GM12801 (cell line): ENCODE results near the gene DEF6.

Experiments
- CTCF ChIP-seq: IDR thresholded peaks from one replicate; pipeline ENCODE4 v1.5.1; 2011; ENCODE audit warnings: control low read depth; ENCODE audit not compliant: insufficient read length; ENCODE audit errors: extremely low read depth

Gene DEF6

GRCh38 chr6:35359346-35359743 is 61.7 kb downstream of the DEF6 start:
- no peak for TF ChIP-seq CTCF

DNA sequence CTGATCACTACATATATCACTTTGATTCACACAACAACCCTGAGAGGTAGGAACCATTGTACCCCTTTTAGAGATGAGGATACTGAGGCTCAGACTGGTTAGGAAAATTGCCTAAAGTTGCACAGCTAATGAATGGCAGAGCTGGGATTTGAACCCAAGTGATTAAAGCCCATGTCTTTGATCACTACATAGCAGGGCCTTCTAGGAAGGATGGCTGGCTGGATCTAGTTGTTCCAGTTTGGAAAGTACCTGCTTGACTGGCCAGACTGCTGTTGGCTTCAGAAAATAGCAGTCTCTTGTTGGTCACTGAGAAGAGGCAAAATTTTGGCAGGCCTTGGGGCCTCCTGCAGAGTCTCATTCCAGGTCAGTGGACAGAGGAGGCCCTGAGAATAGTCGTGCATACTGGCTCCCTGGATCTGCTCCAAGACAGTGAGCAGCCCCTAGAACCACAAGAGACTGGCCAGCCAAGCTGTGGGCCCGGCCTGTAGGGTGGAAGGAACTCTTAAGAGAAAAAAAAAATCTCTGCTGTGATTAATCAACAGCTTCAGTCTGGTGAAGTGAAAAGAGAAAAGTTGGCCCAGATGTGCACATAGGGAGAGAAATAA is 62.2 kb downstream of the DEF6 start:
- TF ChIP-seq CTCF: no peak

DNA sequence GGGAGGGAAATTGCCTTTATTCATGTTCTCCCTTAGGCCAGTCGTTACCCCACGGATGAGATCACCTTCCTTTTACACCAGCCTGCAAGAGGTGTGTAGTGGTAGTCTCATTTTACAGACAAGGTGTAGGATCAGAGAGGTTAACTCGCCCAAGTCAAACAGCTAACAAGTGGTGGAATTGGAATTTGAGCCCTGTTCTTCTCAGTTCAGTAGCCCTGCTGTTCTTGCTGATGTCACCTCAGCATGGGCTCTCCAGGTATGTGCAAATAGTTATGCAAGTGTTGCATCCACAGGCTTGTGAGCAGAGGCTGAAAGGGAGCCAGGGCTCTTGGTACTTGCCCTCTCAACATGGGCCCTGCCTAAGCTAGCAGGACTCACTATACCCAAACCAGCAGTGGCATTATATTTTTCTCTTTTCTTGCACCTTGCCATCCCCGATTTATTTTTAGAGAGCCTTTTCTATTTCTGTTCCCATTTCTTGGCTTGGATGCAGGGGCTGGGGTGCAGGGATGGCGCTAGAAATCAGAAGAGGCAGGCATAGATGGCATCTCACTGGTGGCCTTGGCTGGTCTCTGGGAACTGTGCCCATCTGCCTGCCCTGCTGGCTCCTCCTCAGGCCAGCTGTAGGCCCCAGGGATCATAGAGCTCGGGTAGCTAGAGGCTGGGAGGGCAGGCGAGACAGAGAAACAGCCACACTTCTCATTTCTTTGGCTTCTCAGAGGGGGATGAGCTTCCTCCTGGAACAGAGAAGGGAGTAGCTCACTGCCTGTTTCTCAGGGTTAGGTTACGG is 62.9 kb downstream of the DEF6 start:
- no peak for TF ChIP-seq CTCF

DNA sequence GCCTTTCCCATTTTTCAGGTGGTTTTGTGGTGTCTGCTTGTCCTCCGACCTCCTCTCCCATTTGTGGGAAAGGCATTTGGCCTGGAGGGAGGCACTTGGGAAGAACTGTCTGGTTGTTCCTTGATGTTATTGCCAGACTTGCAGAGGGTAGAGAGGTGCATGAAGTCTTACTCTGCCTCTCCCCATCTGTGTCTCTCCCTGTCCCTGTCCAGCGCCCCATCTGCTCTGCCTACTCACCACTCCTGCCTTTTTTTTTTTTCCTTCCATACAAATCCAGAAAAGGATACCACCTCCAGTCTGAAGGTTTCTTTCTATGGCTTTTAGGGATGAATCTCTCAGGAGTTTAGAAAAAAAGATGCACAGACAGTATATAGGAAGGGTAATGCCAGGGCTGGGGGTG is 64.6 kb downstream of the DEF6 start:
- no peak for TF ChIP-seq CTCF

- TF ChIP-seq CTCF: no peak
Observed at GRCh38 chr6:35363293-35363750, 65.7 kb downstream of the DEF6 start.

GRCh38 chr6:35365594-35366203 is 68.1 kb downstream of the DEF6 start:
- no peak for TF ChIP-seq CTCF

GRCh38 chr6:35366204-35366596 is 68.6 kb downstream of the DEF6 start:
- no peak for TF ChIP-seq CTCF
